Prostate gland (tissue), 2 donors: ENCODE results near the gene IFNL3. TPM values are rescaled to one million over a fixed set of nuclear protein-coding genes. Genes with fewer than 3 reads are reported as not detected.

Experiments
- DNase-seq: peaks from one replicate; pipeline ENCODE4 v3.0.0-alpha.2; 2019; ENCODE audit warnings: low spot score
- H3K27ac ChIP-seq, 2 donors: fragments of 200-600 bp; sonication (generic); 2 replicates each; pipeline ENCODE4 v1.5.1; 2017 to 2019
- H3K27me3 ChIP-seq: fragments of 200-600 bp; sonication (generic); replicated peaks from 2 replicates; pipeline ENCODE4 v1.5.1; 2019; ENCODE audit not compliant: insufficient read depth
- H3K36me3 ChIP-seq, 2 donors: fragments of 200-600 bp; sonication (generic); 1 replicate in 1 of 2; 2 replicates in 1 of 2; pipeline versions ENCODE4 v1.5.1 to v1.8.1; 2017 to 2019
- H3K4me1 ChIP-seq: fragments of 200-600 bp; sonication (generic); replicated peaks from 2 replicates; pipeline ENCODE4 v1.5.1; 2019
- H3K4me3 ChIP-seq, 2 donors: fragments of 200-600 bp; sonication (generic); 2 replicates each; pipeline ENCODE4 v1.5.1; 2017 to 2019
- H3K9me3 ChIP-seq: fragments of 200-600 bp; sonication (generic); 2 replicates; pipeline ENCODE4 v1.5.1; 2017
- CTCF ChIP-seq, 4 experiments: fragments of 200-600 bp in 2 of 4; fragments of 450-650 bp in 2 of 4; sonication (generic) in 2 of 4; IDR thresholded peaks; 1 replicate in 3 of 4; 2 replicates in 1 of 4; pipeline ENCODE4 v1.5.1; 2016 to 2019; ENCODE audit warnings: antibody characterized with exemption in 4 of 4, mild to moderate bottlenecking in 2 of 4, moderate library complexity in 2 of 4
- POLR2A ChIP-seq: fragments of 450-650 bp; IDR thresholded peaks from one replicate; pipeline ENCODE4 v1.6.1; 2016; ENCODE audit warnings: antibody characterized with exemption, mild to moderate bottlenecking
- POLR2AphosphoS5 ChIP-seq: sonication (generic); formaldehyde crosslinking; IDR thresholded peaks from one replicate; pipeline ENCODE4 v1.6.1; 2017; ENCODE audit warnings: antibody characterized with exemption
- WGBS: methylation state at CpG from one replicate; pipeline ENCODE4 v1.1.5; 2018; 5-methylcytosine and 5-hydroxymethylcytosine counted together
- intact Hi-C: fragments of 100-400 bp; cut with DNase I; formaldehyde crosslinking; loops from one replicate; pipeline ENCODE4 v1.14.2; 2022
- total RNA-seq, 2 donors: library from RNA; depleted of rRNA; stranded (reverse); fragments of >200 nt; gene quantifications; one replicate each; pipeline ENCODE4 v1.1.0, GENCODE V29; 2016

Gene IFNL3
- total RNA-seq, 2 donors from 2014 or later = not detected

- H3K36me3 ChIP-seq = no peaks in the 10 kb centered on the region
- H3K9me3 ChIP-seq = no peaks in the 10 kb centered on the region
- intact Hi-C loops = no loop called here
- WGBS = 34% methylated on average over 7 of the region's 7 CpGs
- H3K27me3 ChIP-seq = peaks cover 13% of the 10 kb centered on the region
- no peak for DNase-seq
- TF ChIP-seq POLR2A (no peak), POLR2AphosphoS5 (no peak), CTCF (IDR thresholded peaks at IDR 0.05) (no peak)
- H3K4me3 ChIP-seq = no peak overlapping the region
- H3K27ac ChIP-seq = no peak overlapping the region
- peaks cover 4% of the 10 kb centered on the region for H3K4me1 ChIP-seq
These were observed 48.5 kb downstream of the IFNL3 start for GRCh38 chr19:39196320-39196719.

- intact Hi-C loops = no loop called here
- Histone ChIP-seq H3K36me3 (no peaks in the 10 kb centered on the region), H3K4me1 (peaks cover 4% of the 10 kb centered on the region), H3K4me3 (no peak overlapping the region), H3K27me3 (peaks cover 13% of the 10 kb centered on the region), H3K27ac (no peak overlapping the region), H3K9me3 (no peaks in the 10 kb centered on the region)
- 40% methylated on average over 9 of the region's 9 CpGs for WGBS
- TF ChIP-seq CTCF (IDR thresholded peaks at IDR 0.05) (no peak), POLR2A (no peak), POLR2AphosphoS5 (no peak)
- no peak for DNase-seq
These were observed 49.1 kb downstream of the IFNL3 start for GRCh38 chr19:39195755-39196154.

- Histone ChIP-seq H3K36me3 (no peaks in the 10 kb centered on the region), H3K27ac (no peak overlapping the region), H3K27me3 (peaks cover 13% of the 10 kb centered on the region), H3K4me3 (no peak overlapping the region), H3K4me1 (peaks cover 4% of the 10 kb centered on the region), H3K9me3 (no peaks in the 10 kb centered on the region)
- TF ChIP-seq CTCF (IDR thresholded peaks at IDR 0.05) = no peak
- no peak for TF ChIP-seq POLR2A
- TF ChIP-seq POLR2AphosphoS5 = no peak
- intact Hi-C loops = no loop called here
- DNase-seq = no peak
- 44% methylated on average over 9 of the region's 9 CpGs for WGBS
These were observed 49.8 kb downstream of the IFNL3 start for GRCh38 chr19:39194832-39195542.

DNA sequence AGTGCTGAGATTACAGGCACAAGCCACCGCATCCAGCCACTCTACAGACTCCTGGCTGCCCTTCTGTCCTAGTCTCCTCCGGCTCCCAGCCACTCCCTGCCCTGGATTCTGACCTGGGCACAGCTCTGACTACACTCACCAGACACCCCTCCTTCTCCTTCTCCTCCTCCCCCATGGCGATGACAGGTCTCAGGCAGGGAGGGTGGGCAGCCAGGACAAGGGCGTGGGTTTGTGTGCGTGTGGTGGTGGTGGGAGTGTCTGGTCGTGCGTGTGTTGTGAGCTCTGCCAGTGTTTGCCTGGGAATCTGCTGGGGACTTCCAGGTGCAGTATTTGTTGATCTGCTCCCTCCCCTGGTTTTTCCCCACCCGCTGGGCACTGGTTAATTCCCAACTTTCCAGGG is 51.0 kb downstream of the IFNL3 start:
- no peak for DNase-seq
- intact Hi-C loops = no loop called here

More for the DNA sequence above, 51.0 kb downstream of the IFNL3 start:
- TF ChIP-seq CTCF (IDR thresholded peaks at IDR 0.05) (no peak), POLR2A (no peak), POLR2AphosphoS5 (no peak)
- no peaks in the 10 kb centered on the region for H3K36me3 ChIP-seq
- H3K27ac ChIP-seq = no peak overlapping the region
- H3K4me1 ChIP-seq = peaks cover 4% of the 10 kb centered on the region
- WGBS = 22% methylated on average over 8 of the region's 8 CpGs
- peaks cover 11% of the 10 kb centered on the region for H3K27me3 ChIP-seq
- H3K9me3 ChIP-seq = no peaks in the 10 kb centered on the region
- no peak overlapping the region for H3K4me3 ChIP-seq

Other genes starting within 250 kb of the IFNL3 start
- gene FBXO27, start 212.5 kb downstream of the IFNL3 start, total RNA-seq = 10 to 100 TPM; 15.9 to 26.4 TPM
- gene ACP7, start 160.6 kb downstream of the IFNL3 start, total RNA-seq = under 1 TPM in 1 of 2 donors, not detected in 1; 0.80 TPM
- gene PAK4, start 119.2 kb downstream of the IFNL3 start, total RNA-seq = 100 to 1,000 TPM; 111 to 123 TPM
- gene NCCRP1, start 48.0 kb downstream of the IFNL3 start, total RNA-seq = 1 to 10 TPM; 1.4 to 2.7 TPM
- 100 to 1,000 TPM in 1 of 2 donors, not detected in 1; 165 TPM for gene SYCN, start 40.7 kb downstream of the IFNL3 start, total RNA-seq
- not detected for gene IFNL4, start 3.9 kb upstream of the IFNL3 start, total RNA-seq
- gene IFNL2, start 23.4 kb upstream of the IFNL3 start, total RNA-seq = not detected
- gene IFNL1, start 51.4 kb upstream of the IFNL3 start, total RNA-seq = not detected
- gene LRFN1, start 75.9 kb upstream of the IFNL3 start, total RNA-seq = 1 to 10 TPM; 4.2 to 5.6 TPM
- gene GMFG, start 91.0 kb upstream of the IFNL3 start, total RNA-seq = 10 to 100 TPM in 1 of 2 donors, 1 to 10 TPM in 1; 1.5 to 10.2 TPM
- gene SAMD4B, start 97.4 kb upstream of the IFNL3 start, total RNA-seq = 100 to 1,000 TPM; 133 to 227 TPM
- 10 to 100 TPM; 47.5 to 63.6 TPM for gene PAF1, start 146.1 kb upstream of the IFNL3 start, total RNA-seq
- 10 to 100 TPM; 50.2 to 56.4 TPM for gene MED29, start 146.4 kb upstream of the IFNL3 start, total RNA-seq
- gene ZFP36, start 161.8 kb upstream of the IFNL3 start, total RNA-seq = 100 to 1,000 TPM in 1 of 2 donors, 10 to 100 TPM in 1; 96.5 to 170 TPM
- gene PLEKHG2, start 167.7 kb upstream of the IFNL3 start, total RNA-seq = 10 to 100 TPM; 14.4 to 21.1 TPM
- 1,000 to 10,000 TPM; 1,162 to 1,716 TPM for gene RPS16, start 190.9 kb upstream of the IFNL3 start, total RNA-seq
- 100 to 1,000 TPM in 1 of 2 donors, 10 to 100 TPM in 1; 79.8 to 246 TPM for gene SUPT5H, start 200.6 kb upstream of the IFNL3 start, total RNA-seq
- 10 to 100 TPM; 54.1 to 75.5 TPM for gene TIMM50, start 235.8 kb upstream of the IFNL3 start, total RNA-seq